Mesothelial cell of epicardium (in vitro differentiated cells): ENCODE data around the gene MEAK7. TPM values are rescaled to one million over a fixed set of nuclear protein-coding genes. Genes with fewer than 3 reads are reported as not detected.
A peak's percentile ranks its signal among the peaks of the same experiment; 100 is the strongest.

Source experiments
- DNase-seq, 2 experiments: peaks; one replicate each; pipeline ENCODE4 v3.0.0; 2021; ENCODE audit warnings: low spot score in 2 of 2; ENCODE audit not compliant: unreplicated experiment in 2 of 2
- H3K27ac Mint-ChIP-seq: 2 replicates; pipeline ENCODE4 v1.8.0; 2021; ENCODE audit warnings: mixed read lengths
- H3K27me3 Mint-ChIP-seq: 2 replicates; pipeline ENCODE4 v1.8.0; 2021; ENCODE audit warnings: low read depth, mixed read lengths
- H3K36me3 Mint-ChIP-seq: 2 replicates; pipeline ENCODE4 v1.8.0; 2021; ENCODE audit warnings: mixed read lengths
- H3K4me1 Mint-ChIP-seq: 2 replicates; pipeline ENCODE4 v1.8.0; 2021; ENCODE audit warnings: mixed read lengths
- H3K4me3 Mint-ChIP-seq: 2 replicates; pipeline ENCODE4 v1.8.0; 2021; ENCODE audit warnings: mild to moderate bottlenecking, moderate library complexity, mixed read lengths
- H3K9me3 Mint-ChIP-seq: 2 replicates; pipeline ENCODE4 v1.8.0; 2021; ENCODE audit warnings: mixed read lengths
- total RNA-seq: library from RNA; stranded (reverse); gene quantifications from 3 replicates; pipeline ENCODE4 v1.2.1, GENCODE V29; 2021
- TF ChIP-seq, protein P1 (sequence below): fragments of 200-600 bp; sonication (generic); IDR thresholded peaks from one replicate; pipeline ENCODE4 v1.5.0; 2021; ENCODE audit warnings: antibody characterized with exemption; ENCODE audit not compliant: unreplicated experiment

Gene MEAK7
- total RNA-seq, 1 donor from 2014 or later = 42.7 TPM

DNA sequence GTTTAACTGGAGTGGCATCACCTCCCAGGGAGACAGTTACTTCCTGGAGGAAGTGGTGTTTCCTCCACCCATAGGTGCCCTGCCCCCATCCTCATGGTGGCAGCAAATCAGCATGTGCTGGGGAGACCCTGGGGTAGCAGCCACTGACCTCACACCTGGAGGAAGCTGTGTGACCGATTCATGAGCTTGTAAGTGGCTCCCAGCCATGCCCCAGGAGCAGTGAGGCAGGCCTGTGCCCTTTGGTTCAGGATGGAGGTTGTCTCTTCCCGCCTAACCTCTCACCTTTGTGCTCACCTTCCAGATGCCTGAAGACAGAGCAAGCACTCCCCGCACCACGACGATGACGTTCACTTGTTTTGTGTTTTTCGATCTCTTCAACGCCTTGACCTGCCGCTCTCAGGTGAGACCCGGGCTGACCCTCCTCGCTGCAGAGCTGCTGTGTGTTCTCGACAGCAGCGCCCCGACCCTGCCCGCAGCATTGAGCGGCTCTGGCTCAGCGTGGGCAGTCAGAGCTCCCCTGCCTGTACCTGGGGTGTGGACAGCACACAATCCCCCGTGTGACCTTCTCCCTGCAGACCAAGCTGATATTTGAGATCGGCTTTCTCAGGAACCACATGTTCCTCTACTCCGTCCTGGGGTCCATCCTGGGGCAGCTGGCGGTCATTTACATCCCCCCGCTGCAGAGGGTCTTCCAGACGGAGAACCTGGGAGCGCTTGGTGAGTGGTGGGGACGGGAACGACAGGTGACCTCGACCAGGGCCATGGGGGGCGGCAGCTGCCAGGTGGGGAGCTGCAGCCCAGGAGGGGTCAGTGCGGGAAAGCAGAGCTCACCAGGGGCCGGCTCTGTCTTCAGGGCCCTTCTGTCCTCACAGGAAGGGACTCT, 42.8 kb downstream of the MEAK7 start:
- TF ChIP-seq, protein P1, sequence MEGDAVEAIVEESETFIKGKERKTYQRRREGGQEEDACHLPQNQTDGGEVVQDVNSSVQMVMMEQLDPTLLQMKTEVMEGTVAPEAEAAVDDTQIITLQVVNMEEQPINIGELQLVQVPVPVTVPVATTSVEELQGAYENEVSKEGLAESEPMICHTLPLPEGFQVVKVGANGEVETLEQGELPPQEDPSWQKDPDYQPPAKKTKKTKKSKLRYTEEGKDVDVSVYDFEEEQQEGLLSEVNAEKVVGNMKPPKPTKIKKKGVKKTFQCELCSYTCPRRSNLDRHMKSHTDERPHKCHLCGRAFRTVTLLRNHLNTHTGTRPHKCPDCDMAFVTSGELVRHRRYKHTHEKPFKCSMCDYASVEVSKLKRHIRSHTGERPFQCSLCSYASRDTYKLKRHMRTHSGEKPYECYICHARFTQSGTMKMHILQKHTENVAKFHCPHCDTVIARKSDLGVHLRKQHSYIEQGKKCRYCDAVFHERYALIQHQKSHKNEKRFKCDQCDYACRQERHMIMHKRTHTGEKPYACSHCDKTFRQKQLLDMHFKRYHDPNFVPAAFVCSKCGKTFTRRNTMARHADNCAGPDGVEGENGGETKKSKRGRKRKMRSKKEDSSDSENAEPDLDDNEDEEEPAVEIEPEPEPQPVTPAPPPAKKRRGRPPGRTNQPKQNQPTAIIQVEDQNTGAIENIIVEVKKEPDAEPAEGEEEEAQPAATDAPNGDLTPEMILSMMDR = no peak
- DNase-seq = peak in 1 of 2 experiments; percentile 35
- H3K27me3 Mint-ChIP-seq = no peaks in the 10 kb centered on the region
- H3K36me3 Mint-ChIP-seq = peaks cover 41% of the 10 kb centered on the region
- no peak overlapping the region for H3K27ac Mint-ChIP-seq
- H3K9me3 Mint-ChIP-seq = peaks cover 10% of the 10 kb centered on the region
- no peak overlapping the region for H3K4me3 Mint-ChIP-seq
- no peaks in the 10 kb centered on the region for H3K4me1 Mint-ChIP-seq

DNA sequence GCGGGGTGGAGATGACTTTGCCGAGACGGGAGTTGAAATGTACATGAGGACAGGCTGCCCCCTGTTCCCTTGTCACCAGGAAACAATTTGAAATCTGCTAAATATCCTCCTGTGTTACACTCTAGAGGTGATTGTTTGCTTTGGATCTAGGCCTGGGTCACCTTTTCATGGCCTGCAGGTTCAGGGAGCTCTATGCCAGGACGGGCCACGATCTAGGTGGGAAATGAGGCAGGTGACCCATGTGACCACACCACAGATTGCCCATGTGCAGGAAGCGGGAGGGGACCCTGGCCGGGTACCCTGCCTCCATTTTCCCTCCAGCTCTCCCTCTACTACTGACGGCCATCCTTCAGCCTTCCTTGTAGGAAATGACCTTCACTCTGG, 43.4 kb downstream of the MEAK7 start:
- Mint-ChIP-seq H3K4me3 (no peak overlapping the region), H3K9me3 (peaks cover 4% of the 10 kb centered on the region), H3K4me1 (no peaks in the 10 kb centered on the region), H3K27me3 (no peaks in the 10 kb centered on the region), H3K27ac (no peak overlapping the region), H3K36me3 (peaks cover 37% of the 10 kb centered on the region)
- TF ChIP-seq, protein P1 = no peak
- peak in 1 of 2 experiments; percentile 22 for DNase-seq

DNA sequence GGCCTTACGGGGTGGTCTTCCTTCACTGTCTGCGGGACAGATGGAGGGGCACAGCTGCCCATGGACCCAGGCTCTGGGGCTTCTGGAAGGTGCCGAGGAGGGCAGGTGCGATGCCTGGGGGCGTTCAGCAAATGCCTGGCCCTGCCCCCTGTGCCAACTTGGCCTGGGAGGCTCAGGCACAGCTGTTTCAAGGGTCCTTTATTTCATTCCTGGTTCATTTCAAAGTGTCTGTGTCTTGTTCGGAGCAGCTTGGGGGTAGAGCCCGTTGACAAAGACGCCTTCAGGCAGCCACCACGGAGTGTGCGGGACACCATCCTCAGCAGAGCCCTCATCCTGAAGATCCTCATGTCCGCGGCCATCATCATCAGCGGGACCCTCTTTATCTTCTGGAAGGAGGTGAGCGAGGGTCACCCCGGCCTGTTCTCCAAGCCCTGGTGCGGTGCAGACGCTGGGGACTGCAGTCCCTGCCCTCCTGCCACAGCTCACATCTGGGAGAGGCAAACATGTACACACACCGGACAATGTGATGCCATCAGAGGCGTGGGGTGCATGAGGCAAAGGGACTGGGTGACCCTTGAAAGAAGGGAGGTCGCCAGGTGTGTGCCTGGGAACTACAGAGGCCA, 43.9 kb downstream of the MEAK7 start:
- H3K27ac Mint-ChIP-seq = no peak overlapping the region
- peaks cover 34% of the 10 kb centered on the region for H3K36me3 Mint-ChIP-seq
- H3K27me3 Mint-ChIP-seq = no peaks in the 10 kb centered on the region
- peaks cover under 1% of the 10 kb centered on the region for H3K9me3 Mint-ChIP-seq
- H3K4me3 Mint-ChIP-seq = no peak overlapping the region
- DNase-seq = peak in 1 of 2 experiments; percentile 34
- TF ChIP-seq, protein P1 = no peak
- H3K4me1 Mint-ChIP-seq = no peaks in the 10 kb centered on the region

DNA sequence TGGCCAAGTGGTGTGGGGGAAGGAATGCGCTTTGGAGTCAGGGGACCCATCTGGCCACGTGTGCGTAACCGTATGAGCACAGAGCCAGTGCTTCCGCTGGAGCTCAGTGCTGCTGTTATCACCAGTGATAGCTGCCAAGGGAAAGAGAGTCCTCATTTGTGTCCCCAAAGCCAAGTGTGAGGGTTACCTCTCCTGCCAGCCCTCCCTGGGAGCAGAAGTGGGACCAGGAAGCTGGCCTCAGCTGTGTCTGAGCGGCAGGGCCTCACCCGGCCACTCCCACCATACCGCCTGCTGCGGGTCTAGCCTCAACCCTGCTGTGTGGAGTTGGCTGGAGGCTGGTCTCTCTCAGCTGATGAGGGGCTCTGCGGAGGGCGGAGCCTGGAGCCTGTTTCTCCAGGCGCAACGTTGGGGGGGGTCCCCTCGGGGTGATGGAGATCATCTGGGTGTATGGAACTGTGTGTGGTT, 44.5 kb downstream of the MEAK7 start:
- TF ChIP-seq, protein P1 = no peak
- Mint-ChIP-seq H3K27ac (no peak overlapping the region), H3K4me3 (no peak overlapping the region), H3K4me1 (no peaks in the 10 kb centered on the region), H3K9me3 (no peaks in the 10 kb centered on the region), H3K27me3 (no peaks in the 10 kb centered on the region), H3K36me3 (peaks cover 34% of the 10 kb centered on the region)
- peak in 1 of 2 experiments; percentile 29 for DNase-seq

DNA sequence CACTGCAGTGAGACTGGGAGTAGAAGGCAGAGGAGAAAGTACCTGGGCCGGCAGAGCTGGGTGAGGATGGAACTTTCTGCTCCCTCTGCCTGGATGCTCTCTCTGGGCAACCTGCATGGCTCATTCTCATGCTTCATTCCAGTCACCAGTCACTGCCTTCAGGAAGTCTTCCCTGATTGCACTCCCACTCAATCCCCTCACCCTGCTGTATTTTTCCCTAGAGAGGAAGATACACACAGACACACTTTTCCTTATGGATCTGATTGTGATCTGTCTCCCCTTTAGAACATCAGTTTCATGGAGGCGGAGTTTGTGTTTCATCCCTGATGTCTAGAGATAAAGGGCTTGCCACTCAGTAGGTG, 44.9 kb downstream of the MEAK7 start:
- TF ChIP-seq, protein P1 = no peak
- Mint-ChIP-seq H3K4me1 (no peaks in the 10 kb centered on the region), H3K4me3 (no peak overlapping the region), H3K27ac (no peak overlapping the region), H3K27me3 (no peaks in the 10 kb centered on the region), H3K36me3 (peaks cover 29% of the 10 kb centered on the region), H3K9me3 (no peaks in the 10 kb centered on the region)
- peak in 1 of 2 experiments; percentile 28 for DNase-seq
